Measurements from ENCODE around the gene LASP1.
"Not testable (repeated sequence)": the region's sequence is repeated elsewhere in the genome, so short reads cannot be mapped to it uniquely, and the experiment has no call there.

GRCh38 chr17:38953800-38954199 lies 83.9 kb downstream of the LASP1 start:
- not testable (repeated sequence) for TF ChIP-seq EZH2 (IDR thresholded peaks at IDR 0.05; ENCODE audit: insufficient read depth, poor library complexity, severe bottlenecking); EZH2phosphoT487 (IDR thresholded peaks at IDR 0.05; ENCODE audit: insufficient read depth, low read depth)

Data from GM23248 (cell line).